ENCODE measurements around the gene ARX.

DNA sequence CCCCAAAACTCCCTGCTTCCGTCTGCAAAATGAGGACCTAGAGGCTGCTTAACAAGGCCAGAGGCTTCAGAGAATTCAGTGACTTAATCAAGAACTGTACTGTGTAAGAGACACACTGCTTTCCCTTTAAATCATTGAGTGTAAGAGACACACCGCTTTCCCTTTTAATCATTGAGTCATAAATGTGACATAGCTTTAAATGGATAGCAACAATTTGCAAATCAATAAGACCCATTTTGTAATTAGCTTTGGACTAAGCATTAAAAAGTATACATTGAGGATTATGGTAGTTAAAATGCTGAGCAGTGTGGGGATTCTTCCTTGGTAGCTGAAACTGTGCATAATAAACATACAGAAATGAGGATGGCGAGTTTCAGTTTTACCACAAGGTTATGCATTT, 31.8 kb downstream of the ARX start:
- no peak for TF ChIP-seq TAF1 (IDR thresholded peaks at IDR 0.05; ENCODE audit: low read depth)
- TF ChIP-seq, protein P1, sequence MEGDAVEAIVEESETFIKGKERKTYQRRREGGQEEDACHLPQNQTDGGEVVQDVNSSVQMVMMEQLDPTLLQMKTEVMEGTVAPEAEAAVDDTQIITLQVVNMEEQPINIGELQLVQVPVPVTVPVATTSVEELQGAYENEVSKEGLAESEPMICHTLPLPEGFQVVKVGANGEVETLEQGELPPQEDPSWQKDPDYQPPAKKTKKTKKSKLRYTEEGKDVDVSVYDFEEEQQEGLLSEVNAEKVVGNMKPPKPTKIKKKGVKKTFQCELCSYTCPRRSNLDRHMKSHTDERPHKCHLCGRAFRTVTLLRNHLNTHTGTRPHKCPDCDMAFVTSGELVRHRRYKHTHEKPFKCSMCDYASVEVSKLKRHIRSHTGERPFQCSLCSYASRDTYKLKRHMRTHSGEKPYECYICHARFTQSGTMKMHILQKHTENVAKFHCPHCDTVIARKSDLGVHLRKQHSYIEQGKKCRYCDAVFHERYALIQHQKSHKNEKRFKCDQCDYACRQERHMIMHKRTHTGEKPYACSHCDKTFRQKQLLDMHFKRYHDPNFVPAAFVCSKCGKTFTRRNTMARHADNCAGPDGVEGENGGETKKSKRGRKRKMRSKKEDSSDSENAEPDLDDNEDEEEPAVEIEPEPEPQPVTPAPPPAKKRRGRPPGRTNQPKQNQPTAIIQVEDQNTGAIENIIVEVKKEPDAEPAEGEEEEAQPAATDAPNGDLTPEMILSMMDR (IDR thresholded peaks at IDR 0.05; ENCODE audit: poor library complexity, severe bottlenecking) = no peak

Measured in neural cell (in vitro differentiated cells).